ENCODE data around the gene DENND1C.

GRCh38 chr19:6452899-6453298 is 28.7 kb downstream of the DENND1C start:
- no peak for TF ChIP-seq CTCF (conservative IDR thresholded peaks at IDR 0.05; ENCODE audit: low read length)
- no peak for TF ChIP-seq EZH2phosphoT487 (IDR thresholded peaks at IDR 0.05; ENCODE audit: borderline replicate concordance)

Measured in Loucy (cell line).